Fibroblast of pulmonary artery (primary cell): ENCODE results near the gene GPR146.

ENCODE experiments used
- DNase-seq: peaks from one replicate; pipeline ENCODE4 v3.0.0-alpha.2; 2010; ENCODE audit warnings: low read depth
- H3K4me3 ChIP-seq: replicated peaks from 2 replicates; pipeline ENCODE4 v1.5.1; 2011; ENCODE audit warnings: low read depth, mild to moderate bottlenecking, control low read depth, low read length, moderate library complexity
- CTCF ChIP-seq: IDR thresholded peaks from 2 replicates; pipeline ENCODE4 v1.5.1; 2011; ENCODE audit warnings: mild to moderate bottlenecking, control low read depth, low read length, inconsistent platforms; ENCODE audit errors: missing control alignments

The GPR146 gene

GRCh38 chr7:1099637-1100036, 55.3 kb downstream of the GPR146 start:
- H3K4me3 ChIP-seq: no peak overlapping the region

GRCh38 chr7:1100386-1100785, 56.0 kb downstream of the GPR146 start:
- no peak overlapping the region for H3K4me3 ChIP-seq
- DNase-seq: no peak
- no peak for TF ChIP-seq CTCF

More at GRCh38 chr7:1099637-1100036, 55.3 kb downstream of the GPR146 start:
- DNase-seq: no peak
- no peak for TF ChIP-seq CTCF

GRCh38 chr7:1100834-1101562, 56.7 kb downstream of the GPR146 start:
- no peak for TF ChIP-seq CTCF
- H3K4me3 ChIP-seq: no peak overlapping the region
- no peak for DNase-seq

- no peak for TF ChIP-seq CTCF
- no peak for DNase-seq
- no peak overlapping the region for H3K4me3 ChIP-seq
Measured at GRCh38 chr7:1101563-1102431, 57.5 kb downstream of the GPR146 start.

- H3K4me3 ChIP-seq: no peak overlapping the region
- no peak for TF ChIP-seq CTCF
- DNase-seq: no peak
Measured at GRCh38 chr7:1103009-1103788, 58.9 kb downstream of the GPR146 start.

- H3K4me3 ChIP-seq: no peak overlapping the region
- TF ChIP-seq CTCF: no peak
- DNase-seq: no peak
Measured at GRCh38 chr7:1103789-1104515, 59.6 kb downstream of the GPR146 start.
